Panc1 (cell line): ENCODE data around the gene VTI1A. TPM values are rescaled to one million over a fixed set of nuclear protein-coding genes. Genes with fewer than 3 reads are reported as not detected.

Source experiments
- ATAC-seq: fragments of 200-7000 bp; cut with Tn5 transposase; 2 replicates; pipeline ENCODE4 v1.9.1; 2020; ENCODE audit warnings: mild to moderate bottlenecking, moderate library complexity
- BruUV-seq: library from RNA; stranded (reverse); fragments of 400-500 nt; replicated peaks from 2 replicates; lab custom pipeline; 2021; lab: Mats Ljungman, UMichigan
- CTCF ChIA-PET: fragments of 300-600 bp; sonication (Branson Sonifier 250); formaldehyde crosslinking; loops from one replicate; lab custom pipeline; 2022; ENCODE audit warnings: antibody characterized with exemption; lab: Charles Lee
- POLR2A ChIA-PET: fragments of 300-600 bp; sonication (Branson Sonifier 250); formaldehyde crosslinking; loops from one replicate; lab custom pipeline; 2022; ENCODE audit warnings: antibody characterized with exemption; lab: Charles Lee
- DNase-seq: peaks from one replicate; pipeline ENCODE4 v3.0.0-alpha.2; 2010; ENCODE audit warnings: low read depth, low spot score
- H3K27ac ChIP-seq: 2 replicates; pipeline ENCODE4 v1.5.1; 2011; ENCODE audit warnings: mild to moderate bottlenecking, low read length, inconsistent platforms
- H3K27me3 ChIP-seq: fragments of 200-500 bp; sonication (Bioruptor generic); 2 replicates; pipeline ENCODE4 v1.6.0; 2014; ENCODE audit warnings: low read length, inconsistent platforms; ENCODE audit not compliant: control insufficient read depth, insufficient read depth
- H3K36me3 ChIP-seq: fragments of 200-500 bp; sonication (Bioruptor generic); 2 replicates; pipeline ENCODE4 v1.5.1; 2014; ENCODE audit warnings: inconsistent platforms, mild to moderate bottlenecking, low read length, moderate library complexity; ENCODE audit not compliant: control insufficient read depth, insufficient read depth
- H3K4me1 ChIP-seq: 2 replicates; pipeline ENCODE4 v1.5.1; 2011; ENCODE audit warnings: inconsistent platforms, mild to moderate bottlenecking, low read length, moderate library complexity; ENCODE audit not compliant: control insufficient read depth, insufficient read depth
- H3K4me3 ChIP-seq, 2 experiments: 2 replicates each; pipeline ENCODE4 v1.5.1; 2011 to 2012; ENCODE audit warnings: low read depth in 2 of 2, low read length in 2 of 2, mild to moderate bottlenecking in 2 of 2, inconsistent platforms in 1 of 2, moderate library complexity in 1 of 2
- H3K9me3 ChIP-seq: fragments of 200-500 bp; sonication (Bioruptor generic); 2 replicates; pipeline ENCODE4 v1.5.1; 2014; ENCODE audit warnings: low read depth, mild to moderate bottlenecking, inconsistent platforms, low read length, moderate library complexity; ENCODE audit not compliant: control insufficient read depth, insufficient read depth
- CTCF ChIP-seq: fragments of 450-650 bp; IDR thresholded peaks from 2 replicates; pipeline ENCODE4 v1.5.1; 2017; ENCODE audit warnings: mild to moderate bottlenecking
- POLR2AphosphoS5 ChIP-seq: IDR thresholded peaks from 2 replicates; pipeline ENCODE4 v1.6.1; 2012; ENCODE audit warnings: mild to moderate bottlenecking, low read depth, low read length, moderate library complexity
- REST ChIP-seq, 2 experiments: IDR thresholded peaks; 2 replicates each; pipeline ENCODE4 v1.6.1; 2011 to 2012; ENCODE audit warnings: low read depth in 2 of 2, control low read depth in 1 of 2, low read length in 1 of 2, mild to moderate bottlenecking in 1 of 2, moderate library complexity in 1 of 2; ENCODE audit not compliant: insufficient read depth in 1 of 2
- SIN3A ChIP-seq: IDR thresholded peaks from 2 replicates; pipeline ENCODE4 v1.6.1; 2012; ENCODE audit warnings: low read depth, mild to moderate bottlenecking, low read length, moderate library complexity, borderline replicate concordance; ENCODE audit not compliant: insufficient read depth
- TCF7L2 ChIP-seq: IDR thresholded peaks from 2 replicates; pipeline ENCODE4 v1.6.1; 2011; ENCODE audit warnings: mild to moderate bottlenecking, low read depth, low read length, inconsistent platforms
- in situ Hi-C: cut with HindIII; loops from 2 replicates; pipeline ENCODE4 v1.10.0; 2016; ENCODE audit warnings: low sequenced_read_pairs, low pct_unique_long_range_greater_than_20kb
- intact Hi-C: fragments of 100-400 bp; cut with micrococcal nuclease; formaldehyde crosslinking; loops from one replicate; pipeline ENCODE4 v1.10.0; 2022; ENCODE audit not compliant: unreplicated experiment
- total RNA-seq: library from RNA; stranded (reverse); gene quantifications from one replicate; pipeline ENCODE4 v1.2.1, GENCODE V29; 2021; ENCODE audit not compliant: unreplicated experiment

VTI1A gene
- total RNA-seq, 1 experiment from 2014 or later, result 36.3 TPM

DNA sequence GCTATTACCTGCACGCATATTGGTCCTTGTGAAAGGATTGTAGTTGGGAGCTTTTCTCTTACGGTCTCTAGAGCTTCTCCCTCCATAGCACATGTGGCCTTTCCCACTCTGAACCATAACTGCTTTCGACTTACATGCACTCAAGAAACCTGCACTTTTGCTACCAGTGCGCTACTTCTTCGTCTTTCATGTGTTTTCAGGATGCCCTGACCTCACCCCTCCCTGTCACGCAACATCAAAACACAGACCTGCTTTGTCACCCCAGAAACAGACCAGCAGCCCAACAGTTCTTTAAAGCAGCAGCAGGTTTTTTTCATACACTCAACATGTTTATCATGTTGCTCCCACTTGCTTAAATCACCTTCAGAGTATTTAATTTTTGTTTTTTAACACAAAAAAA lies 259.6 kb downstream of the VTI1A start:
- TF ChIP-seq SIN3A (no peak), REST (IDR thresholded peaks at IDR 0.05; ENCODE audit: insufficient read depth in 1 of 2, low read depth in 2 of 2, low read length in 1 of 2) (no peak), TCF7L2 (no peak), CTCF (no peak), POLR2AphosphoS5 (no peak)
- ChIA-PET CTCF (no interaction called here), POLR2A (no interaction called here)
- Histone ChIP-seq H3K36me3 (no peaks in the 10 kb centered on the region), H3K27ac (no peak overlapping the region), H3K9me3 (no peaks in the 10 kb centered on the region), H3K4me1 (no peaks in the 10 kb centered on the region; the same call in 1 of the 2 replicates), H3K27me3 (no peaks in the 10 kb centered on the region), H3K4me3 (no peak overlapping the region)
- in situ Hi-C loops, result no loop called here
- BruUV-seq, result no TSS peak
- intact Hi-C loops, result no loop called here
- no peak for ATAC-seq
- DNase-seq, result no peak

DNA sequence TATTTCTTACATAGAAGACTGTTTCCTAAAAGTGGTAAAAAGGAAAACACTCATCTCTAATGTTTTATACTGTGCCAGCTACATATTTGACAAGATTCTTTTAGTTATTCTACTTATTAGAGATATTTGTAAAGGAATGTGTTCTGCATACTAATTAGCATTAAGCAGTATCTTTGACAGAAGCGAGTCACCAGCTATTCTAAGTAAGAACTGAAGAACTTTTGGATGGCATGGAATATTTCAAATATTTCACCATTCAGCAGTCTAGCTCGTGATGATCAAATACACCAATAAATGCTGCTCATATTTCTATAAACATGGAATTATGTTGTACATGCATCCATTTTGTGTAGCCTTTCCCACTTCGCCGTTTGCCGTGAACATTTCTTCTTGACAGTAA lies 261.4 kb downstream of the VTI1A start:
- Histone ChIP-seq H3K9me3 (no peaks in the 10 kb centered on the region), H3K4me1 (no peaks in the 10 kb centered on the region; the same call in 1 of the 2 replicates), H3K36me3 (no peaks in the 10 kb centered on the region), H3K27me3 (no peaks in the 10 kb centered on the region), H3K27ac (no peak overlapping the region), H3K4me3 (no peak overlapping the region)
- ATAC-seq, result no peak
- in situ Hi-C loops, result no loop called here
- no TSS peak for BruUV-seq
- DNase-seq, result no peak
- intact Hi-C loops, result no loop called here
- TF ChIP-seq SIN3A (no peak), CTCF (no peak), POLR2AphosphoS5 (no peak), TCF7L2 (no peak), REST (IDR thresholded peaks at IDR 0.05; ENCODE audit: insufficient read depth in 1 of 2, low read depth in 2 of 2, low read length in 1 of 2) (no peak)
- POLR2A ChIA-PET, result no interaction called here
- CTCF ChIA-PET, result interaction anchor here (1.3 kb wide), 1 partner anchor 8 kb away, joined by 3 read pairs; no protein-coding TSS in a partner anchor
